ENCODE measurements around the gene WDR45B. TPM values are rescaled to one million over a fixed set of nuclear protein-coding genes. Genes with fewer than 3 reads are reported as not detected.
A peak's percentile ranks its signal among the peaks of the same experiment; 100 is the strongest.

WDR45B gene
- total RNA-seq, 2 donors from 2014 or later: 66.0 to 204 TPM

- no peaks in the 10 kb centered on the region for H3K36me3 Mint-ChIP-seq (ENCODE audit: low read depth)
- no peak overlapping the region for H3K4me3 Mint-ChIP-seq
- no peaks in the 10 kb centered on the region for H3K9me3 Mint-ChIP-seq
- no peak overlapping the region for H3K27ac Mint-ChIP-seq
- ATAC-seq (replicated peaks): no peak
- no peaks in the 10 kb centered on the region for H3K4me1 Mint-ChIP-seq
- H3K27me3 Mint-ChIP-seq: no peaks in the 10 kb centered on the region
These were observed 37.0 kb upstream of the WDR45B start for GRCh38 chr17:82685291-82685690.

GRCh38 chr17:82684228-82684841 is 36.1 kb upstream of the WDR45B start:
- ATAC-seq (replicated peaks): no peak
- no peak overlapping the region for H3K4me3 Mint-ChIP-seq
- H3K9me3 Mint-ChIP-seq: no peaks in the 10 kb centered on the region
- H3K27me3 Mint-ChIP-seq: no peaks in the 10 kb centered on the region
- no peaks in the 10 kb centered on the region for H3K4me1 Mint-ChIP-seq
- no peaks in the 10 kb centered on the region for H3K36me3 Mint-ChIP-seq (ENCODE audit: low read depth)
- no peak overlapping the region for H3K27ac Mint-ChIP-seq

DNA sequence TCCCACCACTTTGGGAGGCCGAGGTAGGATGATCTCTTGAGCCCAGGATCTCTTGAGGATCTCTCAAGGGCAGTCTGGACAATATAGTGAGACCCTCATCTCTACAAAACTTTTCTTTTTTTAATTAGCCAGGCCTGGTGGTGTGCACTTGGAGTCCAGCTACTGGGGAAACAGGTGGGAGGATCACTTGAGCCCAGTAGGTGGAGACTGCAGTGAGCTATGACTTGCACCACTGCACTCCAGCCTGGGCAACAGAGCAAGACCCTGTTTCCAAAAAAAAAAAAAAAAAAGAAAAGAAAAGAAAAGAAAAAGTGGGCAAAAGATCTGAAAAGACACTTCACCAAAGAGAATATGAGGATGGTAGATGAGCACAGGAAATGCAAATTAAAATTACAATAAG is 35.3 kb upstream of the WDR45B start:
- Mint-ChIP-seq H3K4me3 (no peak overlapping the region), H3K9me3 (no peaks in the 10 kb centered on the region), H3K4me1 (no peaks in the 10 kb centered on the region), H3K27me3 (no peaks in the 10 kb centered on the region), H3K27ac (no peak overlapping the region), H3K36me3 (ENCODE audit: low read depth) (no peaks in the 10 kb centered on the region)
- no peak for ATAC-seq (replicated peaks)

DNA sequence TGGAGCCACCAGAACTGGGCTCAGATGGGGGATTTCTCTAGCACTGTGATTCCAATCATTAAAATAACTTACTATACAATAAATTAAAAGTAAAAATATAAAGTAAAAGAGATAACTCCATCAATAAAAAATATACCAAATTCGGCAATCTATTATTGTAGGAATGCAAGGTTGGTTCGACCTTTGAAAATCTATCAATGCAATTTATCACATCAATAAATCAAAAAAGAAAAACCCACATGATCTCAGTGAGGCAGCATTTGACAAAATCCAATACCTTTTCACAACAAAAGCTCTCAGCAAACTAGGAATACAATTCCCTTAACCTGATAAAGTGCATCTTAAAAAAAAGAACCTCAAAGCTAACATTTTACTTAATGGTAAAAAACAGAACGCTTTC is 33.3 kb upstream of the WDR45B start:
- Mint-ChIP-seq H3K36me3 (ENCODE audit: low read depth) (no peaks in the 10 kb centered on the region), H3K4me3 (no peak overlapping the region), H3K9me3 (no peaks in the 10 kb centered on the region), H3K27ac (no peak overlapping the region), H3K4me1 (no peaks in the 10 kb centered on the region), H3K27me3 (no peaks in the 10 kb centered on the region)
- no peak for ATAC-seq (replicated peaks)

- Mint-ChIP-seq H3K9me3 (no peaks in the 10 kb centered on the region), H3K4me3 (no peak overlapping the region), H3K36me3 (ENCODE audit: low read depth) (no peaks in the 10 kb centered on the region), H3K4me1 (no peaks in the 10 kb centered on the region), H3K27me3 (no peaks in the 10 kb centered on the region), H3K27ac (no peak overlapping the region)
- no peak for ATAC-seq (replicated peaks)
These were observed 31.6 kb upstream of the WDR45B start for GRCh38 chr17:82679586-82680465.

DNA sequence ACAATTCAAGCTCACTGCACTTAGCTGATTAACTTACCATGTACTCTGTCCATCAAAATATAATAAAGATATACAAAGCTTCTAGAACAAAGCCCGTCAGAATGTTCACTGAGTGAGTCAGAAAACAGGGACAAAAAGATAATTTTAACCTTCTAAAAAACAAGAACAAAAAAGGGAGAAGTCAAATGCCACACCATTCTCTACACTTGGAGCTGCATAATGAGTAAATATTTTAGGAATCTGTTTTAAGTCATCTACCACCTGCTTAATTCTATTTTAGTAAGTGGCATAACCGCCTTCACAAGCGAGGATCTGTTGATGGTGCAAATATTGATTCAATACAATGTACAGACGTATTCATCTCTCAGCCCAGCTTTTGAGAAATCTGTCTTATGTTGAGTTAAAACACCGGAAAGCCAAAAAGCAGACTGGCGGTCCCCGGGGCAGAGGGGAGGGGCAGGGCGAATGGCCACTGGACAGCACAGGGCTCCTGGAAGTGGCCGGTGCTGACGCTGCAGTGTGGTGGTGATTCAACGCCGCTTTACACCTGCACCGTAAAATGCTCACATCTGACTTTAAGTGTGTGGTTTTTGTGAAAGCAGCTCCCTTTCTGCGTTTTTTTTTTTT is 30.1 kb upstream of the WDR45B start:
- Mint-ChIP-seq H3K4me1 (no peaks in the 10 kb centered on the region), H3K9me3 (no peaks in the 10 kb centered on the region), H3K27ac (no peak overlapping the region), H3K27me3 (no peaks in the 10 kb centered on the region), H3K36me3 (ENCODE audit: low read depth) (no peaks in the 10 kb centered on the region), H3K4me3 (no peak overlapping the region)
- ATAC-seq (replicated peaks): no peak

DNA sequence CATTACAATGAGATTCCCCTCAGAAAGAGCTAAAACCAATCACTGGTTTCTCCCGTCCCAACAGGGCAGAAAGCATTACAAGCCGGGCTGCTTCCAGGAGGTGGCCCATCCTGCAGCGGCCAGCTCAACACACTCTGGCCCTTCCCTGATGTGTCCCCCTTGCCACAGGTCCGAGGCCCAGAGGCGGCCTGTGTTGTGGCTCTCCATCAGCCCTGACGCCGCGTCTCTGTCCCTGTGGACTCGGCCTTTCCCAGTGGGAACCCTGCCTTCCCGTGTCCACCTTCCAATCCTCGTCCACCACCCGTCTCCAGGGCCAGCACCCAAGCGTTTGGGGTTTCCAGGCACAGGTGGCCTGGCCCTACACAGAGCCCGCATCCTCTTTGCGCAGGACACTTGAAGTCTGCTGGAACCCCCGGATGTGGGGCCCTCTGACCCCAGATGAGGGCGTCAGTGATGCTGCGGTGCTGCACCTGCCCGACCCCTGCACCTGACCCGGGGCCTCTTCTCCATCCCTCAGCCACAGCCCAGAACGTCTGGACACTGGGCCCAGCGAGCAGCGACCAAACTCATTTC is 29.2 kb upstream of the WDR45B start:
- ATAC-seq (replicated peaks): no peak
- H3K4me3 Mint-ChIP-seq: no peak overlapping the region
- H3K4me1 Mint-ChIP-seq: no peaks in the 10 kb centered on the region
- H3K9me3 Mint-ChIP-seq: no peaks in the 10 kb centered on the region
- H3K27ac Mint-ChIP-seq: no peak overlapping the region
- no peaks in the 10 kb centered on the region for H3K27me3 Mint-ChIP-seq
- H3K36me3 Mint-ChIP-seq (ENCODE audit: low read depth): no peaks in the 10 kb centered on the region

GRCh38 chr17:82675476-82676245 is 27.4 kb upstream of the WDR45B start:
- Mint-ChIP-seq H3K4me1 (peaks cover 5% of the 10 kb centered on the region), H3K27ac (no peak overlapping the region), H3K9me3 (no peaks in the 10 kb centered on the region)

GRCh38 chr17:82674656-82675475 is 26.6 kb upstream of the WDR45B start:
- Mint-ChIP-seq H3K9me3 (no peaks in the 10 kb centered on the region), H3K36me3 (ENCODE audit: low read depth) (no peaks in the 10 kb centered on the region), H3K4me1 (peaks cover 5% of the 10 kb centered on the region), H3K27me3 (no peaks in the 10 kb centered on the region), H3K27ac (no peak overlapping the region), H3K4me3 (no peak overlapping the region)
- ATAC-seq (replicated peaks): no peak

More at GRCh38 chr17:82675476-82676245, 27.4 kb upstream of the WDR45B start:
- Mint-ChIP-seq H3K27me3 (no peaks in the 10 kb centered on the region), H3K36me3 (ENCODE audit: low read depth) (no peaks in the 10 kb centered on the region), H3K4me3 (no peak overlapping the region)
- ATAC-seq (replicated peaks): no peak

GRCh38 chr17:82670661-82671450 is 22.6 kb upstream of the WDR45B start:
- Mint-ChIP-seq H3K4me1 (peaks cover 10% of the 10 kb centered on the region), H3K36me3 (ENCODE audit: low read depth) (no peaks in the 10 kb centered on the region), H3K4me3 (no peak overlapping the region), H3K27me3 (no peaks in the 10 kb centered on the region), H3K9me3 (no peaks in the 10 kb centered on the region), H3K27ac (no peak overlapping the region)
- ATAC-seq (replicated peaks): no peak

- Mint-ChIP-seq H3K4me3 (no peak overlapping the region), H3K27me3 (no peaks in the 10 kb centered on the region), H3K36me3 (ENCODE audit: low read depth) (no peaks in the 10 kb centered on the region), H3K4me1 (peaks cover 10% of the 10 kb centered on the region), H3K9me3 (no peaks in the 10 kb centered on the region), H3K27ac (no peak overlapping the region)
- ATAC-seq (replicated peaks): peak; percentile 86
These were observed 20.4 kb upstream of the WDR45B start for GRCh38 chr17:82668631-82669099.

GRCh38 chr17:82668024-82668630 is 19.9 kb upstream of the WDR45B start:
- Mint-ChIP-seq H3K9me3 (no peaks in the 10 kb centered on the region), H3K36me3 (ENCODE audit: low read depth) (no peaks in the 10 kb centered on the region), H3K27ac (peak overlapping the region; percentile 36), H3K27me3 (no peaks in the 10 kb centered on the region), H3K4me1 (peaks cover 10% of the 10 kb centered on the region), H3K4me3 (no peak overlapping the region)
- no peak for ATAC-seq (replicated peaks)
